Mononuclear cell (primary cell): ENCODE results near the gene EIF4E2. TPM values are rescaled to one million over a fixed set of nuclear protein-coding genes. Genes with fewer than 3 reads are reported as not detected.

Source experiments
- H3K27me3 ChIP-seq: 2 replicates; pipeline ENCODE4 v1.6.0; 2011; ENCODE audit warnings: low read length, control low read depth; ENCODE audit not compliant: insufficient read depth
- H3K4me1 ChIP-seq: 2 replicates; pipeline ENCODE4 v1.5.1; 2011; ENCODE audit warnings: mild to moderate bottlenecking, low read length, control low read depth; ENCODE audit not compliant: insufficient read depth
- H3K4me3 ChIP-seq: 2 replicates; pipeline ENCODE4 v1.5.1; 2011; ENCODE audit warnings: mild to moderate bottlenecking, low read length, moderate library complexity
- H3K9me3 ChIP-seq: 2 replicates; pipeline ENCODE4 v1.5.1; 2011; ENCODE audit warnings: low read depth, mild to moderate bottlenecking, control low read depth, low read length
- total RNA-seq: library from RNA; depleted of rRNA; stranded (reverse); fragments of >200 nt; gene quantifications from one replicate; pipeline ENCODE4 v1.2.3, GENCODE V29; 2012

Gene EIF4E2
- total RNA-seq, 1 donor: 50.1 TPM

- Histone ChIP-seq H3K27me3 (no peaks in the 10 kb centered on the region), H3K9me3 (no peaks in the 10 kb centered on the region), H3K4me3 (no peak overlapping the region), H3K4me1 (peaks cover 9% of the 10 kb centered on the region)
Measured at GRCh38 chr2:232609607-232610006, 59.1 kb downstream of the EIF4E2 start.

GRCh38 chr2:232610081-232610480 lies 59.6 kb downstream of the EIF4E2 start:
- Histone ChIP-seq H3K4me1 (peaks cover 9% of the 10 kb centered on the region), H3K27me3 (no peaks in the 10 kb centered on the region), H3K4me3 (no peak overlapping the region), H3K9me3 (no peaks in the 10 kb centered on the region)

GRCh38 chr2:232611061-232611460 lies 60.6 kb downstream of the EIF4E2 start:
- H3K27me3 ChIP-seq: no peaks in the 10 kb centered on the region
- no peak overlapping the region for H3K4me3 ChIP-seq
- peaks cover 4% of the 10 kb centered on the region for H3K4me1 ChIP-seq
- no peaks in the 10 kb centered on the region for H3K9me3 ChIP-seq

- H3K27me3 ChIP-seq: no peaks in the 10 kb centered on the region
- no peak overlapping the region for H3K4me3 ChIP-seq
- H3K4me1 ChIP-seq: no peaks in the 10 kb centered on the region
- no peaks in the 10 kb centered on the region for H3K9me3 ChIP-seq
Measured at GRCh38 chr2:232611559-232612218, 61.2 kb downstream of the EIF4E2 start.

- no peaks in the 10 kb centered on the region for H3K4me1 ChIP-seq
- no peak overlapping the region for H3K4me3 ChIP-seq
- H3K27me3 ChIP-seq: no peaks in the 10 kb centered on the region
- H3K9me3 ChIP-seq: no peaks in the 10 kb centered on the region
Measured at GRCh38 chr2:232613538-232614134, 63.1 kb downstream of the EIF4E2 start.

GRCh38 chr2:232615339-232615738 lies 64.8 kb downstream of the EIF4E2 start:
- Histone ChIP-seq H3K4me3 (no peak overlapping the region), H3K9me3 (no peaks in the 10 kb centered on the region), H3K4me1 (no peaks in the 10 kb centered on the region), H3K27me3 (no peaks in the 10 kb centered on the region)

Other genes starting within 250 kb of the EIF4E2 start
- gene ALPP, start 171.9 kb upstream of the EIF4E2 start, total RNA-seq: not detected
- not detected for gene ALPG, start 143.8 kb upstream of the EIF4E2 start, total RNA-seq
- gene ALPI, start 94.5 kb upstream of the EIF4E2 start, total RNA-seq: not detected
- not detected for gene ECEL1, start 62.9 kb upstream of the EIF4E2 start, total RNA-seq
- not detected for gene PRSS56, start 30.3 kb upstream of the EIF4E2 start, total RNA-seq
- gene CHRND, start 24.5 kb upstream of the EIF4E2 start, total RNA-seq: not detected
- not detected for gene CHRNG, start 11.0 kb upstream of the EIF4E2 start, total RNA-seq
- 23.7 TPM for gene TIGD1, start 132 bp upstream of the EIF4E2 start, total RNA-seq
- gene EFHD1, start 82.9 kb downstream of the EIF4E2 start, total RNA-seq: 0.42 TPM
- 59.7 TPM for gene GIGYF2, start 146.6 kb downstream of the EIF4E2 start, total RNA-seq
- not detected for gene KCNJ13, start 225.9 kb downstream of the EIF4E2 start, total RNA-seq